Activated B cell treated with CpG ODN at 0.5 μM for 24 hours (primary cell): ENCODE data around the gene RAD54L. TPM values are rescaled to one million over a fixed set of nuclear protein-coding genes. Genes with fewer than 3 reads are reported as not detected.

Experiments used
- ATAC-seq: fragments of 200-7000 bp; cut with Tn5 transposase; one replicate; pipeline ENCODE4 v1.10.0; 2021; ENCODE audit warnings: low read depth, mild to moderate bottlenecking, moderate library complexity
- CTCF ChIA-PET: fragments of 350-600 bp; sonication (Branson Sonifier 250); formaldehyde crosslinking; loops from one replicate; lab custom pipeline; 2021; ENCODE audit warnings: antibody characterized with exemption; lab: Charles Lee
- POLR2A ChIA-PET: fragments of 350-600 bp; sonication (Branson Sonifier 250); formaldehyde crosslinking; loops from one replicate; lab custom pipeline; 2021; ENCODE audit warnings: antibody characterized with exemption; lab: Charles Lee
- DNase-seq: peaks from one replicate; pipeline ENCODE4 v3.0.0; 2022
- H3K27ac Mint-ChIP-seq: one replicate; pipeline ENCODE4 v1.8.0; 2020; ENCODE audit warnings: mixed read lengths
- H3K27me3 Mint-ChIP-seq: one replicate; pipeline ENCODE4 v1.8.0; 2021; ENCODE audit warnings: mixed read lengths
- H3K36me3 Mint-ChIP-seq: one replicate; pipeline ENCODE4 v1.8.0; 2021; ENCODE audit warnings: low read depth, mixed read lengths
- H3K4me1 Mint-ChIP-seq: one replicate; pipeline ENCODE4 v1.8.0; 2021; ENCODE audit warnings: mixed read lengths
- H3K4me3 Mint-ChIP-seq: one replicate; pipeline ENCODE4 v1.8.0; 2020; ENCODE audit warnings: mild to moderate bottlenecking, mixed read lengths
- H3K9me3 Mint-ChIP-seq: one replicate; pipeline ENCODE4 v1.8.0; 2020; ENCODE audit warnings: mixed read lengths
- CTCF ChIP-seq: fragments of 200-600 bp; IDR thresholded peaks from one replicate; pipeline ENCODE4 v1.8.0; 2022; ENCODE audit warnings: antibody characterized with exemption, mild to moderate bottlenecking
- intact Hi-C: fragments of 100-400 bp; cut with micrococcal nuclease; formaldehyde crosslinking; loops from one replicate; pipeline ENCODE4 v1.15.1; 2024
- total RNA-seq: library from RNA; stranded (reverse); gene quantifications from 2 replicates; pipeline ENCODE4 v1.2.3, GENCODE V29; 2022

The RAD54L gene
- total RNA-seq, 1 donor from 2014 or later: 2.9 TPM

GRCh38 chr1:46303038-46303871 is 55.7 kb downstream of the RAD54L start, which contains the start of the genes LRRC41 and UQCRH:
Gene LRRC41, minus strand, starts transcription at chr1:46303616. Its CDS starts 294 bp downstream, at chr1:46303322.
Gene UQCRH, plus strand, starts transcription at chr1:46303698. Its CDS starts 69 bp downstream, at chr1:46303767.
- ATAC-seq: peak; percentile 82
- TF ChIP-seq CTCF: no peak
- Mint-ChIP-seq H3K27me3 (no peaks in the 10 kb centered on the region), H3K4me1 (peaks cover 64% of the 10 kb centered on the region), H3K4me3 (peak within 1 kb of the TSS; percentile 99), H3K27ac (peak within 1 kb of the TSS; percentile 97), H3K9me3 (no peaks in the 10 kb centered on the region), H3K36me3 (peaks cover 26% of the 10 kb centered on the region)
- intact Hi-C loops: loop anchor here (1.0 to 10.0 kb wide), 6 partner anchors 30 to 414 kb away; partner anchors contain the start of genes EFCAB14, MOB3C, NSUN4 and RAD54L
- DNase-seq: peak; percentile 89
- POLR2A ChIA-PET: interaction anchor here (0.6 to 3.1 kb wide), 17 partner anchors 13 to 1671 kb away, joined by 3 to 66 read pairs (median 5); partner anchors contain the start of genes ATPAF1, NSUN4 and RAD54L
- CTCF ChIA-PET: interaction anchor here (0.9 to 9.9 kb wide), 8 partner anchors 30 to 58 kb away, joined by 3 to 62 read pairs (median 4); partner anchors contain the start of genes NSUN4 and RAD54L

GRCh38 chr1:46303872-46304326 is 56.3 kb downstream of the RAD54L start:
- no peak for TF ChIP-seq CTCF
- no peak for DNase-seq
- no peaks in the 10 kb centered on the region for H3K9me3 Mint-ChIP-seq
- H3K36me3 Mint-ChIP-seq: peaks cover 30% of the 10 kb centered on the region
- peak overlapping the region; percentile 99 for H3K4me3 Mint-ChIP-seq
- no peaks in the 10 kb centered on the region for H3K27me3 Mint-ChIP-seq
- H3K27ac Mint-ChIP-seq: peak overlapping the region; percentile 97
- ChIA-PET CTCF (interaction anchor here (0.9 to 9.9 kb wide), 7 partner anchors 29 to 59 kb away, joined by 3 to 62 read pairs (median 5); partner anchors contain the start of gene NSUN4), POLR2A (interaction anchor here (0.6 to 3.1 kb wide), 13 partner anchors 14 to 1672 kb away, joined by 3 to 66 read pairs (median 6); partner anchors contain the start of genes NSUN4 and RAD54L)
- intact Hi-C loops: loop anchor here (1.0 to 10.0 kb wide), 6 partner anchors 29 to 413 kb away; partner anchors contain the start of genes EFCAB14, MOB3C, NSUN4 and RAD54L
- peaks cover 66% of the 10 kb centered on the region for H3K4me1 Mint-ChIP-seq
- ATAC-seq: no peak

- Mint-ChIP-seq H3K27ac (no peak overlapping the region), H3K4me3 (peak overlapping the region; percentile 20), H3K4me1 (peaks cover 57% of the 10 kb centered on the region), H3K27me3 (no peaks in the 10 kb centered on the region), H3K36me3 (peaks cover 44% of the 10 kb centered on the region), H3K9me3 (no peaks in the 10 kb centered on the region)
- ChIA-PET CTCF (no interaction called here), POLR2A (no interaction called here)
- ATAC-seq: no peak
- DNase-seq: no peak
- no peak for TF ChIP-seq CTCF
- intact Hi-C loops: loop anchor here (10.0 kb wide), 1 partner anchor 309 kb away; the partner anchor contains the start of gene MOB3C
Measured at GRCh38 chr1:46306159-46306530, 58.6 kb downstream of the RAD54L start.

- H3K9me3 Mint-ChIP-seq: no peaks in the 10 kb centered on the region
- H3K27ac Mint-ChIP-seq: no peak overlapping the region
- H3K4me3 Mint-ChIP-seq: no peak overlapping the region
- no peaks in the 10 kb centered on the region for H3K27me3 Mint-ChIP-seq
- peaks cover 34% of the 10 kb centered on the region for H3K4me1 Mint-ChIP-seq
- POLR2A ChIA-PET: no interaction called here
- H3K36me3 Mint-ChIP-seq: peaks cover 57% of the 10 kb centered on the region
- no peak for TF ChIP-seq CTCF
- CTCF ChIA-PET: no interaction called here
- ATAC-seq (no peak), DNase-seq (no peak)
- intact Hi-C loops: loop anchor here (10.0 kb wide), 1 partner anchor 305 kb away; the partner anchor contains the start of gene MOB3C
Measured at GRCh38 chr1:46309401-46310159, 62.0 kb downstream of the RAD54L start.
